ENCODE results near the gene KCNAB3. TPM values are rescaled to one million over a fixed set of nuclear protein-coding genes. Genes with fewer than 3 reads are reported as not detected.

Gene KCNAB3
- 1 to 10 TPM; 4.9 to 5.3 TPM for total RNA-seq

- Mint-ChIP-seq H3K36me3 (peaks cover 12% of the 10 kb centered on the region), H3K4me3 (peak within 1 kb of the TSS; percentile 93), H3K9me3 (no peaks in the 10 kb centered on the region), H3K4me1 (ENCODE audit: low read depth) (peaks cover 38% of the 10 kb centered on the region), H3K27me3 (no peaks in the 10 kb centered on the region), H3K27ac (peak within 1 kb of the TSS; percentile 88)
- ChIA-PET POLR2A (interaction anchor here (1.1 to 4.7 kb wide), 2 partner anchors 13 to 16 kb away, joined by 4 to 42 read pairs; partner anchors contain the start of gene RNF227), CTCF (interaction anchor here (0.7 to 5.3 kb wide), 3 partner anchors 17 to 94 kb away, joined by 4 to 93 read pairs (median 7); no protein-coding TSS in a partner anchor)
- intact Hi-C loops (cut with micrococcal nuclease) = loop anchor here (5.0 kb wide), 2 partner anchors 58 to 188 kb away; partner anchors contain the start of gene ALOXE3
- DNase-seq = peak; percentile 73
Observed at GRCh38 chr17:7929158-7930023, at the start of gene KCNAB3. Gene KCNAB3, minus strand, starts transcription at chr17:7929856. Its CDS starts 421 bp downstream, at chr17:7929435.

DNA sequence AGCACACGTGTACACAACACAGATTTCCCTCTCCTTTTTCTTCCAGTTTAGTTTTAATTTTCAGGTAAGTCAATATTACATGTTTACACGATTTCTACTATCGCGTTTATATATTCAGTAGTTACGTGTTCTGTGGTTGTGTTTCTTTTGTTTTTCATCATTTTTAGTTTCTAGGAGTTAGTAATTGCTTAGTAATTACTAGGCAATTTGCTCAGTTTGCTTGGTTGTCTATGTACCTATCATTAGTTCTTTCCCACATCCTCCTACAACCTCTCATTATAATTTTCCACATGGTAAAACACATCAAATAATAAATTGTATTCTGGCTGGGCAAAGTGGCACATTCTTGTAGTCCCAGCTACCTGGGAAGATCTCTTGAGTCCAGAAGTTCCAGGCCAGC lies 48.1 kb upstream of the KCNAB3 start:
- peaks cover 16% of the 10 kb centered on the region for H3K9me3 Mint-ChIP-seq
- peaks cover 14% of the 10 kb centered on the region for H3K27me3 Mint-ChIP-seq
- POLR2A ChIA-PET = no interaction called here
- CTCF ChIA-PET = interaction anchor here (0.6 to 1.7 kb wide), 5 partner anchors 10 to 114 kb away, joined by 3 to 7 read pairs (median 3); no protein-coding TSS in a partner anchor
- H3K4me3 Mint-ChIP-seq = no peak overlapping the region
- peaks cover 6% of the 10 kb centered on the region for H3K4me1 Mint-ChIP-seq (ENCODE audit: low read depth)
- H3K27ac Mint-ChIP-seq = no peak overlapping the region
- intact Hi-C loops (cut with micrococcal nuclease) = no loop called here
- peaks cover 14% of the 10 kb centered on the region for H3K36me3 Mint-ChIP-seq
- no peak for DNase-seq

DNA sequence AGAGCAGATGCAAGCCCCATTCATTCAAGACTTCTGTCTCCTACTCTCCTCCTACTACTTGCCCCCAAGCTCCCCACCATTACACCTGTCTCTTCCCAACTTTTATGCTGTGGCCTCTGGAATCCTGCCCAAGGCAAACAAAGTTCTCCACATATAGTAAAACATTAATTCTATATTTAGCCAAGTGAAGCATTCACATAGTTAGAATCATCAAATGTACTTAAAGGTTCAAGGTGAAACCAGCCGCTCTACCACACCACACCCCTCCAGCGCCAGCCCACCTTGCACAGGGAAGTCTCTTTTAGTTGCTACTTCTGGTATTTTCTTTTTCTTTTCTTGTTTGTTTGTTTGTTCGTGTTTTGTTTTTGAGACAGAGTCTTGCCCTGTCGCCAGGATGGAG lies 47.4 kb upstream of the KCNAB3 start:
- H3K4me1 Mint-ChIP-seq (ENCODE audit: low read depth) = peaks cover 6% of the 10 kb centered on the region
- H3K4me3 Mint-ChIP-seq = no peak overlapping the region
- H3K36me3 Mint-ChIP-seq = peaks cover 14% of the 10 kb centered on the region
- peaks cover 11% of the 10 kb centered on the region for H3K27me3 Mint-ChIP-seq
- ChIA-PET POLR2A (no interaction called here), CTCF (interaction anchor here (0.5 to 1.7 kb wide), 3 partner anchors 13 to 115 kb away, joined by 3 to 7 read pairs (median 3); no protein-coding TSS in a partner anchor)
- DNase-seq = no peak
- intact Hi-C loops (cut with micrococcal nuclease) = no loop called here
- H3K27ac Mint-ChIP-seq = no peak overlapping the region
- peaks cover 16% of the 10 kb centered on the region for H3K9me3 Mint-ChIP-seq

DNA sequence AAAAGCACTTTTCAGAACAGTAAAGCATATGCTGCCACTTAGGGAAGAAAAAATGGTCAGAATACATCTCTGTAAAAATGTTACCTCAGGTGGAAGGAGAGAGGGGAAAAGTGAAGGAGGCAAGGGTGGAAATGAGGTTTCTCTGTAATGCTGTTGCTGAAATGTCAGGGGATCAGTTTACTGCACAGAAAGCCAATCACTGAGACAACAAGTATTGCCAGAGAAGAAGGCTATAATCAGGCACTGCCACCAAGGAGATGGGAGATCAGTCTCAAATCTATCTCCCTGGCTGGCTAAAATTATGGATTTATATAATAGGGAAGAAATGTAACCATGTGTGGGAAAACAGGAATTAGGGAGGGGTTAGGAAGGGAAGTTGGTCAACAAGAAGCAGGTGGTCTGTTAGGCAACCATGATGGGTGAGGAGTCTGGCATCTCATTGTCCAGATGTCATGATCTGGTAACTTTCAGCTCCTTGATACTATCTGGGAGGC lies 45.0 kb upstream of the KCNAB3 start:
- no peak overlapping the region for H3K4me3 Mint-ChIP-seq
- ChIA-PET POLR2A (no interaction called here), CTCF (no interaction called here)
- H3K27me3 Mint-ChIP-seq = peaks cover 13% of the 10 kb centered on the region
- H3K36me3 Mint-ChIP-seq = peaks cover 14% of the 10 kb centered on the region
- peaks cover 6% of the 10 kb centered on the region for H3K4me1 Mint-ChIP-seq (ENCODE audit: low read depth)
- DNase-seq = no peak
- H3K27ac Mint-ChIP-seq = no peak overlapping the region
- intact Hi-C loops (cut with micrococcal nuclease) = no loop called here
- peaks cover 16% of the 10 kb centered on the region for H3K9me3 Mint-ChIP-seq

DNA sequence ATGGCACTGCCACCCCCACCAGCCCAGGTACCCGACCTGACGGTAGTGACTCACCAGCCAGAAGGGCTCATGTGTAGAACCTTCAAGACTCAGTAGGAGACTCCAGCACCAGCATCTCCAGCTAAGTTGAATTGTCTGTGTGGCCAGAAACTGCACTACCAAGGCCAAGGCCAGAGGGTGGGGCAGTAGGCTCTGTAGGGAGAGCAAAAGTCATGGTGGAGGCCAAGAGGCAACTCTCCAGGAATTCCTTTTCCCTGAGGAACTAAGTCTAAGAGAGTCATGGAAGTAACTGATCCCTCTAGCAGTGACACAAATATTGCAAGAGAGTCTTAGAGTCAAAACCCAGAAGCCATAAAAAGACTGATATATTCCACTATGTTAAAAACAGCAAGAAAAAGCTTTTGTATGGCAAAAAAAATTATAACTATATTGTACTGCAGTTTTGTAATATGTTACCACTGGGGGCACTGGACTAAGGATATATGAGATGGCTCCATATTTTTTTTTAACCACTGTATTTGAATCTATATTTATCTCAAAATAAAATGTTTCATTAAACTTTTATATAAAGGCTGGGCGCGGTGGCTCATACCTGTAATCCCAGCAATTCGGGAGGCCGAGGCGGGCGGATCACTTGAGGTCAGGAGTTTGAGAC lies 42.6 kb upstream of the KCNAB3 start:
- no peak for DNase-seq
- Mint-ChIP-seq H3K4me3 (no peak overlapping the region), H3K4me1 (ENCODE audit: low read depth) (no peaks in the 10 kb centered on the region), H3K27ac (no peak overlapping the region), H3K36me3 (peaks cover 14% of the 10 kb centered on the region), H3K9me3 (peaks cover 16% of the 10 kb centered on the region), H3K27me3 (peaks cover 12% of the 10 kb centered on the region)
- CTCF ChIA-PET = interaction anchor here (0.6 to 1.5 kb wide), 5 partner anchors 10 to 892 kb away, joined by 3 to 4 read pairs (median 3); no protein-coding TSS in a partner anchor
- POLR2A ChIA-PET = no interaction called here
- intact Hi-C loops (cut with micrococcal nuclease) = no loop called here

DNA sequence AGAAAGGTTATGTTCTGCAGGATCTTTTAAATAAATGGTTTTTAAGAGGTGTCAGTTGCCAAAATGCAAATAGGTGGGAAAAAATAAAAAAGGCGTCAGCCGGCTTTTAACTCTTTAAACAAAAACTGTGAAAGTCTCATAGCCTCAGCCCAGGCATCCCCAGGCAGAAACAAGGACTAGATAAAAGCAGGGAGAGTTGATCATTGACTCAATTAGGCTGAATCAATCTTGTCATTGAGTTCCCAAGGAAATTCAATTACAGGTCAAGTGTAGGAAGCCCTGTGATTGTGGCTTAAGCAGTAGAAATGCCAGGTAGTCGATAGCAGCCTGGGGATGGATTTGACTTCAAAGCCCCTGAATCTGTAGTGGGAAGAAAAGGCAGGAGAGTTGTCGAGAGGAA lies 42.0 kb upstream of the KCNAB3 start:
- peaks cover 16% of the 10 kb centered on the region for H3K9me3 Mint-ChIP-seq
- H3K27me3 Mint-ChIP-seq = peaks cover 7% of the 10 kb centered on the region
- ChIA-PET CTCF (interaction anchor here (0.9 to 1.3 kb wide), 3 partner anchors 9 to 18 kb away, joined by 3 to 5 read pairs (median 4); no protein-coding TSS in a partner anchor), POLR2A (no interaction called here)
- H3K4me3 Mint-ChIP-seq = no peak overlapping the region
- DNase-seq = no peak
- intact Hi-C loops (cut with micrococcal nuclease) = no loop called here
- H3K27ac Mint-ChIP-seq = no peak overlapping the region
- H3K36me3 Mint-ChIP-seq = peaks cover 13% of the 10 kb centered on the region
- H3K4me1 Mint-ChIP-seq (ENCODE audit: low read depth) = no peaks in the 10 kb centered on the region

- H3K27ac Mint-ChIP-seq = peak overlapping the region; percentile 57
- intact Hi-C loops (cut with micrococcal nuclease) = no loop called here
- no peak for DNase-seq
- POLR2A ChIA-PET = no interaction called here
- H3K36me3 Mint-ChIP-seq = peaks cover 2% of the 10 kb centered on the region
- CTCF ChIA-PET = no interaction called here
- H3K4me3 Mint-ChIP-seq = no peak overlapping the region
- peaks cover 2% of the 10 kb centered on the region for H3K27me3 Mint-ChIP-seq
- peaks cover 3% of the 10 kb centered on the region for H3K9me3 Mint-ChIP-seq
- no peaks in the 10 kb centered on the region for H3K4me1 Mint-ChIP-seq (ENCODE audit: low read depth)
Observed at GRCh38 chr17:7969433-7969832, 39.8 kb upstream of the KCNAB3 start.

GRCh38 chr17:7967751-7968150 lies 38.1 kb upstream of the KCNAB3 start:
- intact Hi-C loops (cut with micrococcal nuclease) = no loop called here
- no peak overlapping the region for H3K27ac Mint-ChIP-seq
- DNase-seq = no peak
- POLR2A ChIA-PET = no interaction called here
- H3K9me3 Mint-ChIP-seq = no peaks in the 10 kb centered on the region
- H3K4me1 Mint-ChIP-seq (ENCODE audit: low read depth) = no peaks in the 10 kb centered on the region
- H3K4me3 Mint-ChIP-seq = no peak overlapping the region
- H3K27me3 Mint-ChIP-seq = peaks cover 2% of the 10 kb centered on the region
- CTCF ChIA-PET = no interaction called here
- H3K36me3 Mint-ChIP-seq = no peaks in the 10 kb centered on the region

GRCh38 chr17:7961421-7961820 lies 31.8 kb upstream of the KCNAB3 start:
- Mint-ChIP-seq H3K9me3 (no peaks in the 10 kb centered on the region), H3K4me3 (no peak overlapping the region), H3K27me3 (peaks cover 9% of the 10 kb centered on the region), H3K36me3 (no peaks in the 10 kb centered on the region), H3K4me1 (ENCODE audit: low read depth) (no peaks in the 10 kb centered on the region), H3K27ac (no peak overlapping the region)
- no peak for DNase-seq
- ChIA-PET CTCF (interaction anchor here (0.6 to 1.2 kb wide), 3 partner anchors 14 to 96 kb away, joined by 3 to 5 read pairs (median 3); no protein-coding TSS in a partner anchor), POLR2A (no interaction called here)
- intact Hi-C loops (cut with micrococcal nuclease) = no loop called here

DNA sequence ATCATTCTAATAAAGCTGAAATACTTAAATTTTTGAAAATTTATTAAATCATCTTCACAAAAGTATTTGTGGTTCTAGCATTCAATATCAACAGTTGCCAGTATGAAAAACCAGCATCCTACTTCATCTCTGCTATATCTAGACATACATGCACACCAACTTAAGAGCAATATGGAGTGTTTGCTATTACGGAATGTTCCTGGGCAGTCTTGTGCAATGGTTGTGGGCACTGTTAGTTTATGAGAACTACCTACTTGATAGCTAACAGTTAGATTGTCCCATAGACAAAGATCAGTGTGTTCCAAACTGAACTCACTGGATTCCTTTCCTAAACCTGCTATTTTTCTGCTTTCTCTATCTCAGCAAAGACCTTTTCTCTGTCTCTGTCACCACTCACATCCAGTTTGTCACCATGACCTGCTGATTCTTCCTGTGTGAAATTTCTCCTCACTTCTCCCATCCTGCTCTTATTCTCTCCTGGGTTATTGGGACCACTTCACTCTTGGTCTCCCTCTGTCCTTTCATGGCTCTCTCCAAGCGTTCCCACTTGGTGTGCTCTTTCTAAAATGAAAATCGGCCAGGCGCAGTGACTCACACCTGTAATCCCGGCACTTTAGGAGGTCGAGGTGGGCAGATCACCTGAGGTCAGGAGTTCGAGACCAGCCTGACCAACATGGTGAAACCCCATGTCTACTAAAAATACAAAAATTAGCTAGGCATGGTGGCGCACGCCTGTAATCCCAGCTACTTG lies 30.0 kb upstream of the KCNAB3 start:
- no peak overlapping the region for H3K27ac Mint-ChIP-seq
- intact Hi-C loops (cut with micrococcal nuclease) = no loop called here
- no peak overlapping the region for H3K4me3 Mint-ChIP-seq
- ChIA-PET POLR2A (no interaction called here), CTCF (interaction anchor here (1.3 kb wide), 1 partner anchor 29 kb away, joined by 3 read pairs; no protein-coding TSS in a partner anchor)
- H3K27me3 Mint-ChIP-seq = peaks cover 9% of the 10 kb centered on the region
- DNase-seq = no peak
- no peaks in the 10 kb centered on the region for H3K9me3 Mint-ChIP-seq
- no peaks in the 10 kb centered on the region for H3K36me3 Mint-ChIP-seq
- H3K4me1 Mint-ChIP-seq (ENCODE audit: low read depth) = no peaks in the 10 kb centered on the region

DNA sequence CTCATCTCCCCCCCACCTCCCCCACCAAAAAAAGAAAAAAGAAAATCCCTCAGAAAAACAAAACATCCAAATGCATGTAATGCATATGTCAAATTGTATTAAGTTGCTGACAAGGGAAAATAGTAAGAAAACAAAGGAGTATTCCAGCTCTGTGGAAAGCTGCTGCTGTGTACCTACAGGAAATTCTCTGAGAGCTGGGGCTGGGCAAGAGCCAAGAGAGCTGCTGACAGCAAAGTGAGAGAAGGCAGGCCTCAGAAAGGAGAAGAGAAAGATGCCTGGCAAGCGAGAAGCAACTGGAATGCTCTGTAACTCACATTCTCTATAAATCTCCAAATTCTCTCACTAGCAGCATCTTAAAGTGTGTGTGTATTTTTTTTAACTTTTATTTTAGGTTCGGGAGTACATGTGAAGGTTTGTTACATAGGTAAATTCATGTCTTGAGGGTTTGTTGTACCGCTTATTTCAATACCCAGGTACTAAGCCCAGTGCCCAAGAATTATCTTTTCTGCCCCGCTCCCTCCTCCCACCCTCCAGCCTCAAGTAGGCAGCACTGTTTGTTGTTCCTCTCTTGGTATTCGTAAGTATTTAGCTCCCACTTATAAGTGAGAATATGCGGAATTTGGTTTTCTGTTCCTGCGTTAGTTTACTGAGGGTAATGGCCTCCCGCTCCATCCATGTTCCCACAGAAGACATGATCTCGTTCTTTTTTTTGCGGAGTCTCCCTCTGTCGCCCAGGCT lies 26.7 kb upstream of the KCNAB3 start:
- Mint-ChIP-seq H3K27me3 (peaks cover 5% of the 10 kb centered on the region), H3K36me3 (no peaks in the 10 kb centered on the region), H3K27ac (no peak overlapping the region), H3K4me1 (ENCODE audit: low read depth) (peaks cover 14% of the 10 kb centered on the region), H3K9me3 (no peaks in the 10 kb centered on the region), H3K4me3 (no peak overlapping the region)
- intact Hi-C loops (cut with micrococcal nuclease) = no loop called here
- DNase-seq = no peak
- ChIA-PET CTCF (interaction anchor here (0.6 to 0.7 kb wide), 2 partner anchors 138 to 405 kb away, joined by 3 read pairs; no protein-coding TSS in a partner anchor), POLR2A (no interaction called here)
